WTC11 (cell line): ENCODE data around the gene APOL2. TPM values are rescaled to one million over a fixed set of nuclear protein-coding genes. Genes with fewer than 3 reads are reported as not detected.

Source experiments
- ATAC-seq: fragments of 200-7000 bp; cut with Tn5 transposase; 2 replicates; pipeline ENCODE4 v1.10.0; 2021; ENCODE audit warnings: mild to moderate bottlenecking, moderate library complexity
- CTCF ChIA-PET: fragments of 300-600 bp; sonication (Branson Sonifier 250); formaldehyde crosslinking; loops from one replicate; lab custom pipeline; 2021; ENCODE audit warnings: antibody characterized with exemption; lab: Charles Lee
- POLR2A ChIA-PET: fragments of 350-600 bp; sonication (Branson Sonifier 250); formaldehyde crosslinking; loops from one replicate; lab custom pipeline; 2021; ENCODE audit warnings: antibody characterized with exemption; lab: Charles Lee
- DNase-seq: peaks from one replicate; pipeline ENCODE4 v3.0.0; 2021; ENCODE audit warnings: low spot score
- H3K27ac Mint-ChIP-seq: 2 replicates; pipeline ENCODE4 v1.8.0; 2021; ENCODE audit warnings: mixed read lengths
- H3K27me3 Mint-ChIP-seq: 2 replicates; pipeline ENCODE4 v1.8.0; 2021; ENCODE audit warnings: low read depth, mild to moderate bottlenecking, moderate library complexity, mixed read lengths
- H3K36me3 Mint-ChIP-seq: 2 replicates; pipeline ENCODE4 v1.8.0; 2021; ENCODE audit warnings: mixed read lengths
- H3K4me1 Mint-ChIP-seq: 2 replicates; pipeline ENCODE4 v1.8.0; 2022; ENCODE audit warnings: mixed read lengths
- H3K4me3 Mint-ChIP-seq: 2 replicates; pipeline ENCODE4 v1.8.0; 2021; ENCODE audit warnings: mild to moderate bottlenecking, moderate library complexity, mixed read lengths
- H3K9me3 Mint-ChIP-seq: 2 replicates; pipeline ENCODE4 v1.8.0; 2021; ENCODE audit warnings: mixed read lengths
- ATF2 ChIP-seq: sonication (generic); formaldehyde crosslinking; IDR thresholded peaks from 2 replicates; pipeline ENCODE4 v1.8.1; 2022; ENCODE audit warnings: low read depth, missing genetic modification reagents, borderline replicate concordance
- CDX4 ChIP-seq: fragments of 250-450 bp; sonication (Bioruptor Pico); IDR thresholded peaks from 2 replicates; pipeline ENCODE4 v1.9.0; 2021; ENCODE audit warnings: moderate library complexity, mild to moderate bottlenecking, inconsistent platforms, borderline replicate concordance
- CREB1 ChIP-seq: sonication (generic); formaldehyde crosslinking; IDR thresholded peaks from 2 replicates; pipeline ENCODE4 v1.8.0; 2023; ENCODE audit warnings: mild to moderate bottlenecking, missing genetic modification reagents
- CREM ChIP-seq: sonication (generic); formaldehyde crosslinking; IDR thresholded peaks from 2 replicates; pipeline ENCODE4 v1.8.1; 2022; ENCODE audit warnings: mild to moderate bottlenecking, missing genetic modification reagents, moderate library complexity
- ELF4 ChIP-seq: sonication (generic); formaldehyde crosslinking; IDR thresholded peaks from 2 replicates; pipeline ENCODE4 v1.8.1; 2022; ENCODE audit warnings: low read depth, mild to moderate bottlenecking, moderate library complexity, missing genetic modification reagents
- ESRRA ChIP-seq: sonication (generic); formaldehyde crosslinking; IDR thresholded peaks from 2 replicates; pipeline ENCODE4 v1.8.1; 2022; ENCODE audit warnings: mild to moderate bottlenecking, missing genetic modification reagents, borderline replicate concordance
- JUN ChIP-seq: sonication (generic); formaldehyde crosslinking; IDR thresholded peaks from 2 replicates; pipeline ENCODE4 v1.8.0; 2023; ENCODE audit warnings: mild to moderate bottlenecking, missing genetic modification reagents
- PRDM15 ChIP-seq: sonication (generic); formaldehyde crosslinking; IDR thresholded peaks from 2 replicates; pipeline ENCODE4 v1.8.0; 2022; ENCODE audit warnings: missing genetic modification reagents
- PREB ChIP-seq: sonication (generic); formaldehyde crosslinking; IDR thresholded peaks from 2 replicates; pipeline ENCODE4 v1.8.1; 2022; ENCODE audit warnings: mild to moderate bottlenecking, missing genetic modification reagents, moderate library complexity, borderline replicate concordance
- SMAD4 ChIP-seq: sonication (generic); formaldehyde crosslinking; IDR thresholded peaks from 2 replicates; pipeline ENCODE4 v1.8.0; 2022; ENCODE audit warnings: mild to moderate bottlenecking, missing genetic modification reagents
- STAT6 ChIP-seq: sonication (generic); formaldehyde crosslinking; conservative IDR thresholded peaks from 2 replicates; pipeline ENCODE4 v1.8.1; 2023; ENCODE audit warnings: mild to moderate bottlenecking, low read depth, missing genetic modification reagents, moderate library complexity
- TP53 ChIP-seq: sonication (generic); formaldehyde crosslinking; IDR thresholded peaks from 2 replicates; pipeline ENCODE4 v1.8.1; 2023; ENCODE audit warnings: mild to moderate bottlenecking, missing genetic modification reagents
- ZNF232 ChIP-seq: sonication (generic); formaldehyde crosslinking; IDR thresholded peaks from 2 replicates; pipeline ENCODE4 v1.8.0; 2022; ENCODE audit warnings: mild to moderate bottlenecking, missing genetic modification reagents
- total RNA-seq: library from RNA; stranded (reverse); gene quantifications from 3 replicates; pipeline ENCODE4 v1.2.3, GENCODE V29; 2021
- TF ChIP-seq, protein P1 (sequence below): sonication (generic); formaldehyde crosslinking; IDR thresholded peaks from 2 replicates; pipeline ENCODE4 v1.8.1; 2023; ENCODE audit warnings: mild to moderate bottlenecking, missing genetic modification reagents
- TF ChIP-seq, protein P2 (sequence below): sonication (generic); formaldehyde crosslinking; IDR thresholded peaks from 2 replicates; pipeline ENCODE4 v1.8.1; 2023; ENCODE audit warnings: mild to moderate bottlenecking, moderate library complexity, missing genetic modification reagents
- TF ChIP-seq, protein P3 (sequence below): sonication (generic); formaldehyde crosslinking; IDR thresholded peaks from 2 replicates; pipeline ENCODE4 v1.8.0; 2022; ENCODE audit warnings: mild to moderate bottlenecking, missing genetic modification reagents
- TF ChIP-seq, protein P4 (sequence below): sonication (generic); formaldehyde crosslinking; IDR thresholded peaks from 2 replicates; pipeline ENCODE4 v1.8.1; 2022; ENCODE audit warnings: mild to moderate bottlenecking, moderate library complexity, missing genetic modification reagents

APOL2 gene
- total RNA-seq, 1 experiment from 2014 or later, result 11.2 TPM

DNA sequence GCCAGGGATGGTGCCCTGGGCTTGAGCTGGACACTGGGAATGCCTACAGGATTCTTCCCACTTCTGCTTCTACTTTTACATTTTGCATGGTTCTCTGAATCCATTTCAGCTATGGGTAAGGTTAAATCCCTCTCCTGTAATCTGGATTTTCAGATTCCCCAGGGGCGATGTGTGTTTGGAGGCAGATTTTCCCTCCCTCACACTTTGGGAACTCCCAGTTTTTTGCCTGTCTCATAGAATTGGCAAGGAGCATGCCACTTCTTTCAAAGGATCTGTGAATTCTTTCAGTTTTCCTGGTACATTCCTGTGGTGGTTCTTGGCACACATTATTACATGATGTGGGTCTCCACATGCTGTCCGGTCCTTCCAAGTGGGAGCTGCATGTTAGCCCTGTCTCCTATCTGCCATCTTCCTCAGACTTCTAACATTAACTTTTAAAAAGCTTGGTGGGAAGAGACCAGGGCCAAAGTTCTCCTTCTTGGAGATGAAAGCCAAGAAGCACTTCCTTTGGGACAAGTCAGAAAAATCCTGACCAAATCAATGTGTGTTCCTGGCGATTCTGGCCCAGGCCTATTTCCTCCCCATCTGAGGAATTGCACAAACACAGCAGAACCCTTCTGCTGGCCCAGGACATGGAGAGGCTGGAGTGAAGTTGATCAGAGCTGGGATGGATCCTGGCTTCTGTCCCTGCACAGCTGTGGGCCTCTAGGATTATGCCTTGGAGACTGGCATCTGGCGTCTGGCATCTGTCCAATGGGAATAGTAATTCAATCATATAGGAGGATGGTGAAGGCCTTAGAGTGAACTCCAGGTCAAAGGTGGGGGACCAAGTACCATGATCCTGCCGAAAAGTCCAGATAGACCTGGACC is 5.4 kb upstream of the APOL2 start (continued):
- TF ChIP-seq, protein P1, sequence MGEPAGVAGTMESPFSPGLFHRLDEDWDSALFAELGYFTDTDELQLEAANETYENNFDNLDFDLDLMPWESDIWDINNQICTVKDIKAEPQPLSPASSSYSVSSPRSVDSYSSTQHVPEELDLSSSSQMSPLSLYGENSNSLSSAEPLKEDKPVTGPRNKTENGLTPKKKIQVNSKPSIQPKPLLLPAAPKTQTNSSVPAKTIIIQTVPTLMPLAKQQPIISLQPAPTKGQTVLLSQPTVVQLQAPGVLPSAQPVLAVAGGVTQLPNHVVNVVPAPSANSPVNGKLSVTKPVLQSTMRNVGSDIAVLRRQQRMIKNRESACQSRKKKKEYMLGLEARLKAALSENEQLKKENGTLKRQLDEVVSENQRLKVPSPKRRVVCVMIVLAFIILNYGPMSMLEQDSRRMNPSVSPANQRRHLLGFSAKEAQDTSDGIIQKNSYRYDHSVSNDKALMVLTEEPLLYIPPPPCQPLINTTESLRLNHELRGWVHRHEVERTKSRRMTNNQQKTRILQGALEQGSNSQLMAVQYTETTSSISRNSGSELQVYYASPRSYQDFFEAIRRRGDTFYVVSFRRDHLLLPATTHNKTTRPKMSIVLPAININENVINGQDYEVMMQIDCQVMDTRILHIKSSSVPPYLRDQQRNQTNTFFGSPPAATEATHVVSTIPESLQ, result no peak
- TF ChIP-seq SMAD4 (CRISPR knock-in tag) (no peak), ELF4 (CRISPR knock-in tag) (no peak), CDX4 (CRISPR knock-in tag) (no peak)

- Mint-ChIP-seq H3K9me3 (peaks cover 34% of the 10 kb centered on the region), H3K36me3 (peaks cover 14% of the 10 kb centered on the region), H3K4me3 (no peak overlapping the region), H3K27ac (no peak overlapping the region), H3K4me1 (peaks cover 11% of the 10 kb centered on the region), H3K27me3 (peaks cover 10% of the 10 kb centered on the region)
- no peak for DNase-seq
- ChIA-PET POLR2A (interaction anchor here (0.6 kb wide), 1 partner anchor 491 kb away, joined by 5 read pairs; no protein-coding TSS in a partner anchor), CTCF (interaction anchor here (0.8 kb wide), 1 partner anchor 40 kb away, joined by 3 read pairs; no protein-coding TSS in a partner anchor)
- ATAC-seq, result no peak
- TF ChIP-seq ESRRA (CRISPR knock-in tag) (no peak), JUN (CRISPR knock-in tag) (no peak), ATF2 (CRISPR knock-in tag) (no peak), PRDM15 (no peak), ZNF232 (CRISPR knock-in tag) (no peak), TP53 (no peak), CREM (no peak), STAT6 (CRISPR knock-in tag) (no peak), PREB (CRISPR knock-in tag) (no peak), CREB1 (CRISPR knock-in tag) (no peak)
- TF ChIP-seq, protein P2, sequence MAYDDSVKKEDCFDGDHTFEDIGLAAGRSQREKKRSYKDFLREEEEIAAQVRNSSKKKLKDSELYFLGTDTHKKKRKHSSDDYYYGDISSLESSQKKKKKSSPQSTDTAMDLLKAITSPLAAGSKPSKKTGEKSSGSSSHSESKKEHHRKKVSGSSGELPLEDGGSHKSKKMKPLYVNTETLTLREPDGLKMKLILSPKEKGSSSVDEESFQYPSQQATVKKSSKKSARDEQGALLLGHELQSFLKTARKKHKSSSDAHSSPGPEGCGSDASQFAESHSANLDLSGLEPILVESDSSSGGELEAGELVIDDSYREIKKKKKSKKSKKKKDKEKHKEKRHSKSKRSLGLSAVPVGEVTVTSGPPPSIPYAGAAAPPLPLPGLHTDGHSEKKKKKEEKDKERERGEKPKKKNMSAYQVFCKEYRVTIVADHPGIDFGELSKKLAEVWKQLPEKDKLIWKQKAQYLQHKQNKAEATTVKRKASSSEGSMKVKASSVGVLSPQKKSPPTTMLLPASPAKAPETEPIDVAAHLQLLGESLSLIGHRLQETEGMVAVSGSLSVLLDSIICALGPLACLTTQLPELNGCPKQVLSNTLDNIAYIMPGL (CRISPR knock-in tag), result no peak
- TF ChIP-seq, protein P3, sequence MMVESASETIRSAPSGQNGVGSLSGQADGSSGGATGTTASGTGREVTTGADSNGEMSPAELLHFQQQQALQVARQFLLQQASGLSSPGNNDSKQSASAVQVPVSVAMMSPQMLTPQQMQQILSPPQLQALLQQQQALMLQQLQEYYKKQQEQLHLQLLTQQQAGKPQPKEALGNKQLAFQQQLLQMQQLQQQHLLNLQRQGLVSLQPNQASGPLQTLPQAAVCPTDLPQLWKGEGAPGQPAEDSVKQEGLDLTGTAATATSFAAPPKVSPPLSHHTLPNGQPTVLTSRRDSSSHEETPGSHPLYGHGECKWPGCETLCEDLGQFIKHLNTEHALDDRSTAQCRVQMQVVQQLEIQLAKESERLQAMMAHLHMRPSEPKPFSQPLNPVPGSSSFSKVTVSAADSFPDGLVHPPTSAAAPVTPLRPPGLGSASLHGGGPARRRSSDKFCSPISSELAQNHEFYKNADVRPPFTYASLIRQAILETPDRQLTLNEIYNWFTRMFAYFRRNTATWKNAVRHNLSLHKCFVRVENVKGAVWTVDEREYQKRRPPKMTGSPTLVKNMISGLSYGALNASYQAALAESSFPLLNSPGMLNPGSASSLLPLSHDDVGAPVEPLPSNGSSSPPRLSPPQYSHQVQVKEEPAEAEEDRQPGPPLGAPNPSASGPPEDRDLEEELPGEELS, result no peak
- TF ChIP-seq, protein P4, sequence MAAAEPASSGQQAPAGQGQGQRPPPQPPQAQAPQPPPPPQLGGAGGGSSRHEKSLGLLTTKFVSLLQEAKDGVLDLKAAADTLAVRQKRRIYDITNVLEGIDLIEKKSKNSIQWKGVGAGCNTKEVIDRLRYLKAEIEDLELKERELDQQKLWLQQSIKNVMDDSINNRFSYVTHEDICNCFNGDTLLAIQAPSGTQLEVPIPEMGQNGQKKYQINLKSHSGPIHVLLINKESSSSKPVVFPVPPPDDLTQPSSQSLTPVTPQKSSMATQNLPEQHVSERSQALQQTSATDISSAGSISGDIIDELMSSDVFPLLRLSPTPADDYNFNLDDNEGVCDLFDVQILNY (CRISPR knock-in tag), result no peak
These were observed 4.7 kb upstream of the APOL2 start for GRCh38 chr22:36243986-36244385.
